HEK293 (cell line): Measurements from ENCODE around the gene VKORC1.

Experiments used
- BCL11A ChIP-seq: fragments of 450-650 bp; formaldehyde crosslinking; IDR thresholded peaks from 2 replicates; pipeline ENCODE4 v1.5.1; 2016; ENCODE audit warnings: low read depth, missing biosample characterization, missing genetic modification characterization
- BCL6B ChIP-seq: fragments of 450-650 bp; formaldehyde crosslinking; IDR thresholded peaks from 2 replicates; pipeline ENCODE4 v1.5.1; 2017; ENCODE audit warnings: missing biosample characterization, missing genetic modification characterization
- KLF16 ChIP-seq: fragments of 450-650 bp; formaldehyde crosslinking; IDR thresholded peaks from 2 replicates; pipeline ENCODE4 v1.5.1; 2017; ENCODE audit warnings: missing biosample characterization, missing genetic modification characterization
- KLF9 ChIP-seq: fragments of 450-650 bp; formaldehyde crosslinking; IDR thresholded peaks from 2 replicates; pipeline ENCODE4 v1.5.1; 2016; ENCODE audit warnings: missing biosample characterization, missing genetic modification characterization, low read depth
- MEIS1 ChIP-seq: sonication (generic); formaldehyde crosslinking; IDR thresholded peaks from 2 replicates; pipeline ENCODE4 v1.8.1; 2022; ENCODE audit warnings: missing genetic modification reagents, mild to moderate bottlenecking, borderline replicate concordance
- OSR2 ChIP-seq: fragments of 450-650 bp; formaldehyde crosslinking; IDR thresholded peaks from 2 replicates; pipeline ENCODE4 v1.5.1; 2016; ENCODE audit warnings: missing biosample characterization, missing genetic modification characterization
- OVOL3 ChIP-seq: fragments of 450-650 bp; formaldehyde crosslinking; IDR thresholded peaks from 2 replicates; pipeline ENCODE4 v1.5.1; 2016; ENCODE audit warnings: missing biosample characterization, missing genetic modification characterization
- PRDM6 ChIP-seq: fragments of 450-650 bp; formaldehyde crosslinking; IDR thresholded peaks from 2 replicates; pipeline ENCODE4 v1.5.1; 2017; ENCODE audit warnings: missing biosample characterization, missing genetic modification characterization
- SALL2 ChIP-seq: fragments of 450-650 bp; formaldehyde crosslinking; IDR thresholded peaks from 2 replicates; pipeline ENCODE4 v1.5.0; 2017; ENCODE audit warnings: missing biosample characterization, mild to moderate bottlenecking, missing genetic modification characterization, borderline replicate concordance
- SCRT2 ChIP-seq: fragments of 450-650 bp; formaldehyde crosslinking; IDR thresholded peaks from 2 replicates; pipeline ENCODE4 v1.5.1; 2016; ENCODE audit warnings: missing biosample characterization, missing genetic modification characterization
- TCF7L2 ChIP-seq: IDR thresholded peaks from 2 replicates; pipeline ENCODE4 v1.6.1; 2011; ENCODE audit warnings: low read depth, mild to moderate bottlenecking, inconsistent platforms, low read length, moderate library complexity, borderline replicate concordance
- WT1 ChIP-seq: fragments of 450-650 bp; formaldehyde crosslinking; IDR thresholded peaks from 2 replicates; pipeline ENCODE4 v1.5.1; 2016; ENCODE audit warnings: missing biosample characterization, missing genetic modification characterization
- ZFHX2 ChIP-seq: fragments of 450-650 bp; formaldehyde crosslinking; conservative IDR thresholded peaks from 2 replicates; pipeline ENCODE4 v1.5.1; 2016; ENCODE audit warnings: missing biosample characterization, missing genetic modification characterization
- ZNF132 ChIP-seq: fragments of 450-650 bp; formaldehyde crosslinking; IDR thresholded peaks from 2 replicates; pipeline ENCODE4 v1.5.1; 2017; ENCODE audit warnings: missing biosample characterization, missing genetic modification characterization, borderline replicate concordance
- ZNF146 ChIP-seq: fragments of 450-650 bp; formaldehyde crosslinking; IDR thresholded peaks from 2 replicates; pipeline ENCODE4 v1.5.1; 2016; ENCODE audit warnings: missing biosample characterization, missing genetic modification characterization
- ZNF174 ChIP-seq: fragments of 450-650 bp; formaldehyde crosslinking; IDR thresholded peaks from 2 replicates; pipeline ENCODE4 v1.5.0; 2017; ENCODE audit warnings: missing biosample characterization, mild to moderate bottlenecking, missing genetic modification characterization
- ZNF2 ChIP-seq: fragments of 450-650 bp; formaldehyde crosslinking; IDR thresholded peaks from 2 replicates; pipeline ENCODE4 v1.5.1; 2016; ENCODE audit warnings: missing biosample characterization, missing genetic modification characterization
- ZNF211 ChIP-seq: fragments of 450-650 bp; formaldehyde crosslinking; IDR thresholded peaks from 2 replicates; pipeline ENCODE4 v1.5.1; 2016; ENCODE audit warnings: low read depth, missing biosample characterization, missing genetic modification characterization
- ZNF221 ChIP-seq: fragments of 450-650 bp; formaldehyde crosslinking; IDR thresholded peaks from 2 replicates; pipeline ENCODE4 v1.5.1; 2017; ENCODE audit warnings: missing biosample characterization, missing genetic modification characterization, borderline replicate concordance
- ZNF26 ChIP-seq: fragments of 450-650 bp; formaldehyde crosslinking; IDR thresholded peaks from 2 replicates; pipeline ENCODE4 v1.5.1; 2016; ENCODE audit warnings: missing biosample characterization, missing genetic modification characterization
- ZNF354C ChIP-seq: fragments of 450-650 bp; formaldehyde crosslinking; IDR thresholded peaks from 2 replicates; pipeline ENCODE4 v1.5.1; 2016; ENCODE audit warnings: missing biosample characterization, missing genetic modification characterization, low read depth, borderline replicate concordance
- ZNF416 ChIP-seq: fragments of 450-650 bp; formaldehyde crosslinking; IDR thresholded peaks from 2 replicates; pipeline ENCODE4 v1.5.1; 2016; ENCODE audit warnings: missing biosample characterization, missing genetic modification characterization
- ZNF473 ChIP-seq: fragments of 450-650 bp; formaldehyde crosslinking; IDR thresholded peaks from 2 replicates; pipeline ENCODE4 v1.5.1; 2017; ENCODE audit warnings: missing biosample characterization, missing genetic modification characterization
- ZNF510 ChIP-seq: fragments of 450-650 bp; formaldehyde crosslinking; IDR thresholded peaks from 2 replicates; pipeline ENCODE4 v1.5.1; 2018; ENCODE audit warnings: mild to moderate bottlenecking, missing genetic modification characterization, missing biosample characterization; ENCODE audit not compliant: insufficient replicate concordance
- ZNF791 ChIP-seq: fragments of 450-650 bp; formaldehyde crosslinking; IDR thresholded peaks from 2 replicates; pipeline ENCODE4 v1.5.1; 2016; ENCODE audit warnings: missing biosample characterization, missing genetic modification characterization
- ZNF837 ChIP-seq: fragments of 450-650 bp; formaldehyde crosslinking; IDR thresholded peaks from 2 replicates; pipeline ENCODE4 v1.5.1; 2016; ENCODE audit warnings: missing biosample characterization, missing genetic modification characterization
- ZSCAN4 ChIP-seq: fragments of 450-650 bp; formaldehyde crosslinking; IDR thresholded peaks from 2 replicates; pipeline ENCODE4 v1.5.1; 2017; ENCODE audit warnings: missing biosample characterization, missing genetic modification characterization

Gene VKORC1

GRCh38 chr16:31134625-31135534 lies 40.3 kb upstream of the VKORC1 start (continued):
- TF ChIP-seq ZNF26 (tag by site-specific recombination) (no peak), ZNF174 (no peak), OSR2 (tag by site-specific recombination) (no peak), ZNF132 (tag by site-specific recombination) (no peak), BCL11A (tag by site-specific recombination) (no peak), ZNF146 (no peak), PRDM6 (tag by site-specific recombination) (no peak), WT1 (tag by site-specific recombination) (peak; percentile 37; the same call in 1 of the 2 replicates), ZNF2 (tag by site-specific recombination) (no peak), ZNF791 (tag by site-specific recombination) (no peak), ZNF416 (tag by site-specific recombination) (no peak), ZSCAN4 (tag by site-specific recombination) (no peak), ZNF473 (tag by site-specific recombination) (no peak), OVOL3 (tag by site-specific recombination) (no peak), ZFHX2 (tag by site-specific recombination) (peak; percentile 75), TCF7L2 (no peak), BCL6B (tag by site-specific recombination) (peak; percentile 47; the same call in 1 of the 2 replicates), ZNF354C (tag by site-specific recombination) (no peak), SCRT2 (peak; percentile 94), ZNF837 (tag by site-specific recombination) (no peak), ZNF211 (tag by site-specific recombination) (no peak), KLF16 (no peak), ZNF221 (tag by site-specific recombination) (no peak), ZNF510 (tag by site-specific recombination) (no peak), SALL2 (tag by site-specific recombination) (no peak), KLF9 (tag by site-specific recombination) (no peak), MEIS1 (CRISPR knock-in tag) (no peak)
